GM12872 (cell line): Measurements from ENCODE around the gene RREB1.

Source experiments
- TF ChIP-seq, protein P1 (sequence below): IDR thresholded peaks from 3 replicates; pipeline ENCODE4 v1.5.1; 2011; ENCODE audit warnings: low read depth, mild to moderate bottlenecking, low read length, moderate library complexity; ENCODE audit not compliant: insufficient read depth

Gene RREB1

DNA sequence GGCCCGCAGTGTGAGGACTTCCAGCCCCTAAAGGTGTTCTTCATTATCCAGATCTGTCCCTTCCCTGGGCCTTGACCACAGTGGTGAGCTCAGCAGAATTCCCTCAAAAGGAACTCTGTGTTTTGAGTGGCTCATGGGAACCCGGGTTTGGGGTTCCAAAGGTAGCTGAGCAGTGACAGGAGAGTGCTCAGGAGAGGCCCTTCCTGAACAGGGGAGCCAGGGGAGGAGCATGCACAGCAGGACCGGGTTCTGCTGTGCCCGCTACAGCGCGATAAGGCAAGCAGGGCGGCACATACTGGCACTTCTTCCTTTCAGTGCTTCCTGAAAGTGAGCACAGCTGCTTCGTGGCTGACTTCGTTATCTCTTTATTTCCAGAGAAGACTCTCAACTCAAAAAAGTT lies 117.0 kb downstream of the RREB1 start:
- TF ChIP-seq, protein P1, sequence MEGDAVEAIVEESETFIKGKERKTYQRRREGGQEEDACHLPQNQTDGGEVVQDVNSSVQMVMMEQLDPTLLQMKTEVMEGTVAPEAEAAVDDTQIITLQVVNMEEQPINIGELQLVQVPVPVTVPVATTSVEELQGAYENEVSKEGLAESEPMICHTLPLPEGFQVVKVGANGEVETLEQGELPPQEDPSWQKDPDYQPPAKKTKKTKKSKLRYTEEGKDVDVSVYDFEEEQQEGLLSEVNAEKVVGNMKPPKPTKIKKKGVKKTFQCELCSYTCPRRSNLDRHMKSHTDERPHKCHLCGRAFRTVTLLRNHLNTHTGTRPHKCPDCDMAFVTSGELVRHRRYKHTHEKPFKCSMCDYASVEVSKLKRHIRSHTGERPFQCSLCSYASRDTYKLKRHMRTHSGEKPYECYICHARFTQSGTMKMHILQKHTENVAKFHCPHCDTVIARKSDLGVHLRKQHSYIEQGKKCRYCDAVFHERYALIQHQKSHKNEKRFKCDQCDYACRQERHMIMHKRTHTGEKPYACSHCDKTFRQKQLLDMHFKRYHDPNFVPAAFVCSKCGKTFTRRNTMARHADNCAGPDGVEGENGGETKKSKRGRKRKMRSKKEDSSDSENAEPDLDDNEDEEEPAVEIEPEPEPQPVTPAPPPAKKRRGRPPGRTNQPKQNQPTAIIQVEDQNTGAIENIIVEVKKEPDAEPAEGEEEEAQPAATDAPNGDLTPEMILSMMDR, result no peak

DNA sequence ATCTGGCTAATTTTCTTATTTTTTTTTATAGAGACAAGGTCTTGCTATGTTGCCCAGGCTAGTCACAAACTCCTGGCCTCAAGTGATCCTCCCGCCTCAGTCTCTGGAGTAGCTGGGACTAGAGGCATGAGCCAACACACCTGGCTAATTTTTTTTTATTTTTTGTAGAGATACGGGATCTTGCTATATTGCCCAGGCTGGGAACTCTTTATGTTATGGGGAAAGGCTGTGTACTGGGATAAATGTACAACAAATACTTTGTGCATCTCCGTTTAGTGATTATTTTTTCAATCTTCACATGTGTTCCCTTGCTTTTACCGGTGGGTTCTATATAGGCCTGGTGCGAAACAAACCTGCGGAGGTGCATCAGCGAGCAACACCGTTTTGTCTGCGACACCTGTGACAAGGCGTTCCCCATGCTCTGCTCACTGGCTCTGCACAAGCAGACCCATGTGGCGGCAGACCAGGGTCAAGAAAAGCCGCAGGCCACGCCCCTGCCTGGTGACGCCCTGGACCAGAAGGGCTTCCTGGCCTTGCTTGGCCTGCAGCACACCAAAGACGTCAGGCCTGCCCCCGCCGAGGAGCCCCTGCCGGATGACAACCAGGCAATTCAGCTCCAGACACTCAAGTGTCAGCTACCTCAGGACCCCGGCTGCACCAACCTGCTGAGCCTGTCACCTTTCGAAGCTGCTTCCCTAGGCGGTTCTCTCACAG lies 121.1 kb downstream of the RREB1 start:
- TF ChIP-seq, protein P1, result no peak

DNA sequence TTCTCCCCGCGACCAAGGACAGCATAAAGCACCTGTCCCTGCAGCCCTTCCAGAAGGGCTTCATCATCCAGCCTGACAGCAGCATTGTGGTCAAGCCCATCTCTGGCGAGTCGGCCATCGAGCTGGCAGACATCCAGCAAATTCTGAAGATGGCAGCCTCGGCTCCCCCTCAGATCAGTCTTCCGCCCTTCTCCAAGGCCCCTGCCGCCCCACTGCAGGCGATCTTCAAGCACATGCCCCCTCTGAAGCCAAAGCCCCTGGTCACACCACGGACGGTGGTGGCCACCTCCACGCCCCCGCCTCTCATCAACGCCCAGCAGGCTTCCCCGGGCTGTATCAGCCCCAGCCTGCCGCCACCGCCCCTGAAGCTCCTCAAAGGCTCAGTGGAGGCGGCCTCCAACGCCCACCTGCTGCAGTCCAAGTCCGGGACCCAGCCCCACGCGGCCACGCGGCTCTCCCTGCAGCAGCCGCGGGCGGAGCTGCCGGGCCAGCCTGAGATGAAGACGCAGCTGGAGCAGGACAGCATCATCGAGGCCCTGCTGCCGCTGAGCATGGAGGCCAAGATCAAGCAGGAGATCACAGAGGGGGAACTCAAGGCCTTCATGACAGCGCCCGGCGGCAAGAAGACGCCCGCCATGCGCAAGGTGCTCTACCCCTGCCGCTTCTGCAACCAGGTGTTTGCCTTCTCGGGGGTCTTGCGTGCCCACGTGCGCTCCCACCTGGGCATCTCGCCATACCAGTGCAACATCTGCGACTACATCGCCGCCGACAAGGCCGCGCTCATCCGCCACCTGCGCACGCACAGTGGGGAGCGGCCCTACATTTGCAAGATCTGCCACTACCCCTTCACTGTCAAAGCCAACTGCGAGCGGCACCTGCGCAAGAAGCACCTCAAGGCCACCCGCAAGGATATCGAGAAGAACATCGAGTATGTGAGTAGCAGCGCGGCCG lies 121.9 kb downstream of the RREB1 start:
- TF ChIP-seq, protein P1, result no peak

DNA sequence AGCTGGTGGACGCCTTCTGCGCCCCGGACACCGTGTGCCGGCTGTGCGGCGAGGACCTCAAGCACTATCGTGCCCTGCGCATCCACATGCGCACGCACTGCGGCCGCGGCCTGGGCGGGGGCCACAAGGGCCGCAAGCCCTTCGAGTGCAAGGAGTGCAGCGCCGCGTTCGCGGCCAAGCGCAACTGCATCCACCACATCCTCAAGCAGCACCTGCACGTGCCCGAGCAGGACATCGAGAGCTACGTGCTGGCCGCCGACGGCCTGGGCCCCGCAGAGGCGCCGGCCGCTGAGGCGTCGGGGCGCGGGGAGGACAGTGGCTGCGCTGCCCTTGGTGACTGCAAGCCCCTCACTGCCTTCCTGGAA lies 122.5 kb downstream of the RREB1 start:
- TF ChIP-seq, protein P1, result no peak

DNA sequence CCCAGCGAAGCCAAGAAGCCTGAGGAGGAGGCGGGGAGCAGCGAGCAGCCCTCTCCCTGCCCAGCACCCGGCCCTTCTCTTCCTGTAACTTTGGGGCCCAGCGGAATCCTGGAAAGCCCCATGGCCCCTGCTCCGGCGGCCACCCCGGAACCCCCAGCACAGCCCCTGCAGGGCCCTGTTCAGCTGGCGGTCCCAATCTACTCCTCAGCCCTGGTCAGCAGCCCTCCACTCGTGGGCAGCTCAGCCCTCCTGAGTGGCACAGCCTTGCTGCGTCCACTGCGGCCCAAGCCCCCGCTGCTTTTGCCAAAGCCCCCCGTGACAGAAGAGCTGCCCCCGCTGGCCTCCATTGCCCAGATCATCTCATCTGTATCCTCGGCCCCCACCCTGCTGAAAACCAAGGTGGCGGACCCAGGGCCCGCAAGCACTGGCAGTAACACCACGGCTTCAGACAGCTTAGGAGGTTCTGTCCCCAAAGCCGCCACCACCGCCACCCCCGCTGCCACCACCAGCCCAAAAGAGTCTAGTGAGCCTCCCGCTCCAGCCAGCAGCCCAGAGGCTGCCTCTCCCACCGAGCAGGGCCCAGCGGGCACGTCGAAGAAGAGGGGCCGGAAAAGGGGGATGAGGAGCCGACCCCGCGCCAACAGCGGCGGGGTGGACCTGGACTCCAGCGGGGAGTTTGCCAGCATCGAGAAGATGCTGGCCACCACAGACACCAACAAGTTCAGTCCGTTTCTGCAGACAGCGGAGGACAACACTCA lies 123.4 kb downstream of the RREB1 start:
- TF ChIP-seq, protein P1, result no peak

DNA sequence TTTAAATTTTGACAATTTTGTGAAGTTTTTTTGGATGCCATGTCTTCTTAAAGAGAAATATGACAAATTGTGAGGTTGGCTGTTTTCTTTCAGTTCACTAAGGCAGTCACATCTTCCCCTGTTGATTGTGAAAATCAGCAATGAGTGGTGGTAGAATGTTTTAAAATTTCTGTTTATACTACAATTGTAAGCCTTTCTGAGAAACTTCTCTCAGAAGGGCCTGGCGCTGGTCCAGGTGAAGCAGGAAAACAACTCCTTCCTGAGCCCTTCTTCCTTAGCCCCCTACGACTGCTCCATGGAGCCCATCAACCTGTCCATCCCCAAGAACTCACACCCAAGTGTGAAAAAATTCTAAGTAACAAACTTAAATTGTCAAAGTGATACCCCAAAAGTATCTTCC lies 124.6 kb downstream of the RREB1 start:
- TF ChIP-seq, protein P1, result no peak

DNA sequence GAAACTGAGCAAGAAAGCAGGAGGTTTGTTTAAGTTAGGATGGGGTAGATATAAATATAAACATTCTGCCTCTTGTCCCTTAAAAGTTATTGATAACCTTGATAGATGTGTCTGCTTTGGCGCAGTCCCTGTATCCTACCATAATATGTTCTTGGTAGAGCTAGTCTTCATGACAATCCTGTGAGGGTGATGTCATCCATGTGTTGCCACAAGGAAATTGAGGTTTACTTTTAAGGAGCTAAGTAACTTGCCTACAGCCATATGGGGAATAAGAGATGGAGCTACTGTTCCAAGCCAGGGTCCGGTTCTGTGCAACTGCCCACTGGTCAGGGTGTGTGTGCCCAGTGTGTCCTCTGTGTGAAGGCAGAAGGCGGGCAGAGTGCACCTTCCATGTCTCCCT lies 126.8 kb downstream of the RREB1 start:
- TF ChIP-seq, protein P1, result no peak
